Stimulated activated CD4-positive, alpha-beta T cell treated with anti-CD3 and anti-CD28 coated beads, Interleukin-4, amount 100 ng/mL, for 48 hours (primary cell): Measurements from ENCODE around the gene PCNX2.
"Not testable (repeated sequence)": the region's sequence is repeated elsewhere in the genome, so short reads cannot be mapped to it uniquely, and the experiment has no call there.

Experiments used
- DNase-seq, 2 donors: peaks; one replicate each; pipeline ENCODE4 v3.0.0-alpha.2; 2020; ENCODE audit warnings: low read depth in 2 of 2

Gene PCNX2

DNA sequence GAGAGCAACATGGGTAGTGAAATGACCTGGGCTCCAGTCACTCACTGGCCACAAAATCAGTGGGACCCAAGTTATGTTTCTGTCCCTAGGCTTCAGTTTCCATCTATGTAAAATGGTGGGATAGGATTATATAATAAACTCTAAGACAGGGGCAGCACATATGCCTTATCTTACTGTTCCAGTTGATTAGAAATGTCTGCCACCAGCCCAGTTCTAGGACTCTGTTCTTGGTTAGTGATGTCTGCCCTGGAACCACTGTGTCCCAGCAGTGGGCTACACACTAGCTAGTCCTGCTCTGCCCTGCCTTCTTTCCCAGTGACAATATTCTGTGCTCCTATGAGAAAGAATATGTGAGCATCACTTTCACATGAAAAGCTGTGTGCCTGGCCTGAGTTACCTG, 138.3 kb downstream of the PCNX2 start:
- no peak for DNase-seq

DNA sequence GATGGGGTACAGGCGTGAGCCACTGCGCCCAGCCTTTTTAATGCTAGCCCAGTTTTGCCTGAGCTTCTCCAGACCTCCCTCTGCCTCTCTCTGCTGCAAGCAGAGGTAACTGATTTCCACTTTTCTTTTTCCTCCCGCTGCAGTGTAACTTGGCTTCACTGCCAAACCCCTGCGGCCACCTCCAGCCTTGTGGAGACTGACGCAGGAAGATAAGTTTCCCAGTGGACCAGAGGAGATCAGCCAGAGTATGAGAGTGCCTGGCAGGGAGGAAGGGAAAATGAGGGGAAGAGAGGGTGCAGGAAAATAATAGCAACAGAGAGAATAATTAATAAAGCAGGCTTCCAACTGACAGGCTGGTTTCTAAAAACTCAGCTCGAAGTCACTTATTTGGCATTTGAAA, 143.7 kb downstream of the PCNX2 start:
- DNase-seq, result no peak

DNA sequence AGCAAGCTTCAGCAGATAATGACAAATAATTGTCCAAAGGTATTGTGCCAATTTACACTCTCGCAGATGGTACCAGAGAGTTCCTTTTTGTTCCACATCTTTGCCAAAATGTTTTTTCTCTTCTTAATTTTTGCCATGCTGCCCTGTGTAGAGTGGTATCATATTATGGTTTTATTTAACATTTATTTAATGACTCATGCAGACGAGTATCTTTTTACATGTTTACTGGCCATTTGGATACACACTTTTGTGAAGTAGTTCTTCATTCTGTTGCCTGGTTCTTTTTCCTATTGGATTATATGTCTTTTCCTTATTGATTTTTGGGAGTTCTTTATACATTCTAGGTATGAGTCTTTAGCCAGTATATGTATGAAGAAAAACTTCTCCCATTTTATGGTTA, 151.1 kb downstream of the PCNX2 start:
- DNase-seq, result no peak

DNA sequence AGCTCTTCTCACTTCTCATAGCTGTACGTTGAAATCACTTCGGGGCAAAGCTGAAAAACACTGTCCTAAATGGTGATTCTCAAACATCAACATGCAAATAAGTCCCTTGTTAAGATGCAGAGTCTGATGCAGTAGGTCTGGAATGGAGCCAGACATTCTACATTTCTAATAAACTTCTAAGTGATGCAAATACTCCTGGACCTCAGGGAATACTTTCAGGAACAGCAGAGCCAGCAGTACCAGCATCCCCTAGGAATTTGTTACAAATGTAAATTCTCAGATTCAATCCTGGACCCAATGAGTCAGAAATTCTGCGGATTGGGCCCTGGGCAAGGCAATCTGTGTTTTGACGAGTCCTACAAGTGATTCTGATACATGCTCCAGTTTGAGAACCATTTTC, 152.3 kb downstream of the PCNX2 start:
- no peak for DNase-seq

DNA sequence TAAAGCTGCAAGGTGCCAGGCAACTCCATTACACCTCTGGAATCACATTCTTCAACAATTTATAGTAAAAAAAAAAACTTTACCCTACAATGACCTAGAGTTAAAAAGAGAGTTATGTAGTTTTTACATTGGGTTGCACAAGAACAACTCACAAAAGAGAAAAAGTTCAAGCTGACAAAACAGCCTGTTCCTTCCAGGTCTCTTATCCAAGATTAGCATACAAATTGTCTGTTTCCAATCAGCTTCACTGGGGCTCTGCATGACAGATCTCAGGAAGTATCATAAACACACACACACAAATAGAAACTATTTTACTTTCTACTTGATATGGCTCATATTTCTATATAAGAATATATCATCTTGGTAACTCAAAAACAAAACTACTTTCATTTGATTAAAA, 154.6 kb downstream of the PCNX2 start:
- DNase-seq, result no peak

DNA sequence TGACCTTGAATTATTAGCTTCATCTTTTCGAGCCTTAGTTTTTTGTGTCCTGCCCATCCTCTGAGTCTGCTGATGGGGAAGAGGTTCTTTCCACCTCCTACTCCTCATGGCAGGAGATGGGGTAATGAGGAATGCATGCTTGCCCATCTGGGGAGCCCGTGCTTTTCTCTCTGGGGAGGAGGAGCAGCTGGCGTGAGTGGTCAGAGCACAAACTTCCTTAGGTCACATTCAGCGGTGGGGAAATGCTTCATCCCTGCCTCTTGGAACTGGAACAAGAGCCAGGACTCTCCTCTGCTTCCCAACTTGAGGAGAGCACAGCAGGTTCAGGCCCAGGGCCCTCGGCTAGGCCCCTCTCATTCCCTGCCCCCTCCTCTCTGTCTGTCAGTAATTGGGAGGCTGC, 155.0 kb downstream of the PCNX2 start:
- no peak for DNase-seq

DNA sequence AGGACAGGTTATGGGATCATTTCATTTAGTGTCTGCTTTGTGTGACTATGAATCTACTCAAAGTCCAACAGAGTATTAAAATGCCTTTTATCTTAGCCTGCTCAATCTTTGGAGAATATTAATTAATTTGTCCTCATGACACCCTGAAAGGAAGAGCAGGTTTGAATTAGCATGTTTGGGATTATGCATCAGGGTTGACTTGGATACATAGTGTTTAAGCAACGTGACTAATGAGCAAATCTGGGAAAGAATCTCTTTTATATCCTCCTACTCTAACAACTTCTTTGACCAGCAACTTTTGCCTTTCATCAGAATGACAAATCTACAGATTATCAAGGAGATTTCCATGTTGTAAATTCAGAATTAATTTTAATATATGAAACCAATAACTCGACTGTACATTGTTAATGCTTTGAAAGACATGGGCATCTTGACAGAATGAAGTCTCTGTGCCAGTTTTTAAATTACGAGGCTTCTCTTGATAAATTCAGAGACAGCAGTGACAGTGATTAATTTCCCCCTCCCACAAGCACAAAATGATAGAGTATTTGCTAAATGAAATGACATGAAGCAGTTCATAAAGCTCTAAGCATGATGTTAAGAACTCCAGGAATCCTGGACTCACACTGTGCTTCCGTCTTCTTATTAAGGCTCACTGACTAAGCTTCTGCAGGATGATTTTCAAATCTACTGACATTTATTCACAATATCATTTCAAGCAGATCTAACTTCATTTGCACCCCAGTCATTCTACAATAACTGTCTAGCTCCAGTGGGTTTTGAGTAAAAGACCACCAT, 156.5 kb downstream of the PCNX2 start:
- no peak for DNase-seq

DNA sequence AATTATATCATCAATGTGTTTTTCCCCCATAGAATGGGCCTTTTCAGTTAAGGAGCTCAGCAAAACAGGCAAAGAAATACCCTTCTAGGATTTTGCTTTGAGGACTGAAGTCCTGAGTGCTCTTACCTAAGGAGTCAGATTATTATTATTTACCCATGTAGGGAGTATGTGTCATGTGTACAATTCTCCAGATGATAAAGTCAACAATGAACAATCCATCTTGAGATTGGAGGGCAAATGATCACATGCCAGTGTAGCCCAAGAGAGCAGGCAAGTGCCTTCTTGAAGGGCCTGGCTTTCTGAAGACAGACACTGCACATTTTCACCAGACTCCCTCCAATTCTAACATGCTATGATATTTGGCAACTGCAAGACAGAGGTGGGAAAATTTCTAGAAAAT, 159.7 kb downstream of the PCNX2 start:
- DNase-seq, result no peak

DNA sequence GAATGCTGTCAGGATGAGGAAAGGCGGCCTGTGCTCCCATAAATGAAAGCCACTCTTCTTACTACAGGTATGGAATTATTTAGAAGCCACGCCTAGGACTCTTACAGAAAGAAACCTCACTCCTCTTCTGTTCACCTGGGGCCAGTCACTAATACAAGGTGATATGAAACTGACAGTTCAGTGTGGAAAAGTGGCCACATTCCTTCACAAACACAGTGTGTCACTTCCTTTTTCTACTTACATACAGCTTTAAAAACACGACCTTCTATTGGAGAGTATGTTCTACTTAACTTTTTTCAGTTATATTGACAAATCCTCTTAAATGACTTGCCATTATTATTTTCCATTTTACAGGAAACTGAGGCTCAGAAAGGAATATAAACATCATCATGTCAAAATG, 163.1 kb downstream of the PCNX2 start:
- DNase-seq, result no peak

DNA sequence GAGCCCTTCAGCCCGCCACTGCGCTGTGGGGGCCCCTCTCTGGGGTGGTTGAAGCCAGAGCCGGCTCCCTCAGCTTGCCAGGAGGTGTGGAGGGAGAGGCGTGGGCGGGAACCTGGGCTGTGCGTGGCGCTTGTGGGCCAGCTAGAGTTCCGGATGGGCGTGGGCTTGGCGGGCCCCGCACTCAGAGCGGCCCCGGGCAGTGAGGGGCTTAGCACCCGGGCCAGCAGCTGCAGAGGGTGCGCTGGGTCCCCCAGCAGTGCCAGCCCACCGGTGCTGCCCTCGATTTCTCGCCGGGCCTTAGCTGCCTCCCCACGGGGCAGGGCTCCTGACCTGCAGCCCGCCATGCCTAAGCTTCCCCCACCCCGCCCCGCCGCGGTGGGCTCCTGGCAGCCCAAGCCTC, 166.5 kb downstream of the PCNX2 start:
- DNase-seq, result not testable (repeated sequence)

DNA sequence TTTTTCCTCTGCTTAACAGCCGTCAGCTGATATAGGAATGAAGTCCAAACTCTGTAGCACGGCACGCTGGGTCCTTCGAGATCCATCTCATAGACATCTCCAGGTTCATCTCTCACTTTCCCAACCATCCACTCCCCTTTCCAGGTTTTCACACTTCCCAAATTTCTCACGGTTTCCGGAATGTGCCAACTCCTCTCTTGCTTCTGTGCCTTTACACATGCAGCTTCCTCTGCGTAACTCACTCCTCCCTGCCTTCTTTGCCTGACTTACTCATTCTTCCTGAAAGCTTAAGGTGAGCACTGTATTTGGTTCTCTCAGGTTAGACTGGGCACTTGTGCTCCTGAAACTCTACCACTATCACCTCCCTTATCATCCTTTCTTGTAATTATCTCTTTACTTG, 168.4 kb downstream of the PCNX2 start:
- DNase-seq, result no peak

DNA sequence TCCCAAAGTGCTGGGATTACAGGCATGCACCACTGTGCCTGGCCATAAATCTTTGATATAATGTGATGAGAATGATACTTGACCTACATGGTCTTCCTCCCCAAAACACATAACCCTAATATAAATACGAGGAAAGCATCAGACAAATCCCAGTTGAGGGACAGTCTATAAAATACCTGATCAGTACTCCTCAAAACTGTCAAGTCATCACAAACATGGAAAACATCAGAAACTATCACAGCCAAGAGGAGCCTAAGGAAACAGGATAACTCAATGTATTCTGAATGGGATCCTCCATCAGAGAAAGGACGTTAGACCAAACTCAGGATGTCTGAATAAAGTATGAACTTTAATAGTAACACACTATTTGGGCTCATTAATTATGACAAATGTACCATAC, 172.7 kb downstream of the PCNX2 start:
- no peak for DNase-seq

DNA sequence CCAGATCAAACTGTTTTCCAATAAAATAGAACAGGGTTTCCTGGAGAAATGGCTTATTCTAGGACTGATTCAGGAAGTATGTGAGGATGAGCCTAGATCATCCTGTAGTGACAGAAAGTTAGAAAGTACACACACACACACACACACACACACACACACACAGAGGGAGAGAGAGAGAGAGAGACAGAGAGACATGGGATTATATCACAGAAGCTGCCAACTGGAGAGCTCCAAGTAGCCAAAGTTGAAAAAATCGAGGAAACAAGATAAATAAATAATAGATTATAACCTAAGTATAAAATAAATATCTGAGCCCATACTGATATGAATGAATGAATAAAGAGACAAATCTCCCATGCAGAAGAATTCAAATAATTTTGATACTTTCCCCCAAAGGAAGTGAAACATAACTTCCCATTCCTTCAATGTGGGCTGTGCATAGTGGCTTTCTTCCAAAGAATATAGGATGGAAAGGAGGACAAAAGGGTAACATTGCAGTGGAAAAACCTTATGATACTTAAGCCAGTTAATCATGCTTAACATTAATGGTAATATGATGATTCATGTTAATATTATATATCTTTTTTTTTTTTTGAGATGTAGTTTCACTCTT, 173.5 kb downstream of the PCNX2 start:
- no peak for DNase-seq

DNA sequence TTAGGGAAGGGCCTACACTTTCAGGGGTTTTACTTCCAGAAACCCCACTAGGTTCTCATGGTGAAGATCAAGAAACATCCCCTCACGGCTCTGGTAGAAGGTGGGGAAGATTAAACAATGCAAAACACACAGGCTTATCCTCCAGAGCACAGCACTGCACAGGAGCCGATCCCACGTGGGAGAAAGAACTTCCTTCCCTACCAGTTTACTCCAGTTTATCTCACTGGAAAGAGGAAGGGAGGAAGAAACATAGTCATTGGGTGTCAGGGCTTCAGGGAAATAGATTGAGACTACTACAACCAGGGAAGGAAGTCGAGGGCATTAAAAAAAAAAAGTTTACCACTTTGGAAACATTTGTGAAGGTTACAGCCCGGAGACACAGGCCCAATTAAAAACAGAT, 180.7 kb downstream of the PCNX2 start:
- DNase-seq, result no peak

DNA sequence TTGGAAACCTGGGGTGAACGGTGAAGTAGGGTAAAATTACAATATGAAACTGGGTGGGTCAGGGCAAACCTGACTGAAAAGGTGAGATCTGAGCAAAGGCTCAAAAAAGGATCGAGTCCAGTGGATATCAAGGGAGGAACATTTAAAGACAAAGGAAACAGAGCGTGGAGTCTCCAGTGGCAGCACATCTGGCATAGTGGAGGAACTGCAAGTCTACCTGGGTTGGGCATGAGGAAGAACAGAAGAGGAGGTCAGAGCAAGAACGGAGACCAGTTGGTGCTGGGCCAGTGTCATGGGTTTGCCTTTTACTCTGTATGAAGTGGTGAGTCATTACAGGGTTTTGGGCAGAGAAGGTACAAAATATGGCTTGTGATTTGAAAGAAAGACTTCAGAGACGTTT, 181.4 kb downstream of the PCNX2 start:
- DNase-seq, result no peak

DNA sequence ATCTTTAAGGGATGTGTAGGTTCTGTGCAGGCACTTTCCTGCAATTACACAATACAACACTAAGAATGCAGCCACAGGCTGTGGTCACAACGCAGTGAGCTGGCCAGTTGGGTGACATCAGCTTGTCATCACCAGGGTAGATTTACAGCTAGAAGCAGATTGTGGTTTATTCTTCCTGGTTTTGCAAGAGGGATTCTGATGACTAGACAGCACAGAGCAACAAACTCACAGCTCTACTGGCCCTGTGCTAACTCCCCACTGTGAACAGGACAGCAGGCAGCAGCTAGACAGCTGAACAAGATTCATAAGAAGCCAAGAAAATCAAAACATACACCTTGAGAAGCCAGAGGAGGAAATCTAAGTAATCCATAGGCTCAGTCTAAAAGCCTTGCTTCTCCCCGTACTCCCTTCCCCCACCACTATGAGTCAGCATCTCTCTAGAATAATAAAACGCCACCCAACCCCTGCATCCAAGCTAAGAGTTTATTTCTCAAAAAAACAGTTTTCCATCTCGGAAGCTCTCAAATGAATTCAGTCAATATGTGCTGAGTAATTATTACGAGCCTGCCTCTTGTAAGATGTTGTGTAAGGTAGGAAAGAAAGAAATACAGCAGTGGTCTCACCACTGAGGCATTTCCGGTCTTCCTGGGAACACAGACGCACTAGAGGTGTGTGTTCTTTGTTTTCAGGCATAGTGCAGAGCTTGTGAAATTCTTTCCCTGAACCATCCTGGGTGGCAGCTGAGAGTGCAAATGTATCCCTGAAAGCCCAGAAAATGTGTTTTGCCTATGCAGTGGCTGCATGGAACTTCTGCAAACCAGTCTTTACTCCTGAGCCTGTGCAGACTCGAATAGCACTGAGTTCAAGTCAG, 182.3 kb downstream of the PCNX2 start:
- peak in 1 of 2 donors; percentile 12 for DNase-seq

DNA sequence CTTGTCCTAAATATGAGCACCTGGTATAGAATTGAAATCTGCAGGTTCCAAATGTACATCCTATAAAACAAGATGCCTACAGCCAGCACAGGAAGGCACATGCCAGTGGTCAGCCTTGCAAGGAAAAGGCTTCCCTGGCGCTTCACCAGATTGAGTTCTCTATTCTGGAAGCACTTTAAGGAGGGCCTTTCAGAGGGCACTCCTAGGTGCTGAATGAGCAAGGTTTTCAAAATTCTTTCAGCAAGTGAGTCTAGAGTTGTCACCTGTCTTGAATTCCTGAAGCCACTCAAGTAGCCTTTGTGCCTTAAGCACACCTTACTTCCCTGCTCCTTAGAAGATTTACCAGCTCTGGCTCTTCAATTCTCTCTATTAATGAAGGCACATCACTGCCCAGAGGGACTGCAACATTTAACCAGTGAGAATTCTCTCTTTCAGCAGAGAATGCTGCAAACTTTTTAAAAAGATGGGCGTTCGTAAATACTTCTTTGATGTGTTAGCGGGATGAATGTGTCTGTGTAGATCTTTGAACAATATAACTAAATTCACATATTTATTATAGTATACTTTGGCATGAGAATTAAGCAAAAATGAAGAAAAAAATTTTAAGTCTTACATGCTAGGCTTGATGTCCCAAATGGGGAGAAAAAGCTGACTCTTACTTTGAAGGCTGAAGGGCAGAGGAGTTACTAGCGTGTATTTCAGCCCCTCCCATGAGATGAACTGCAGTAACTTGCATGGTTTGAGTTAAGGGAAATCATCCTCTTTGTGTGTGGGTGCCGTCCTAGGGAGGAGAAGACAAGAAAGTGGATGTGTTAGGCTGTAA, 183.1 kb downstream of the PCNX2 start:
- DNase-seq, result no peak

DNA sequence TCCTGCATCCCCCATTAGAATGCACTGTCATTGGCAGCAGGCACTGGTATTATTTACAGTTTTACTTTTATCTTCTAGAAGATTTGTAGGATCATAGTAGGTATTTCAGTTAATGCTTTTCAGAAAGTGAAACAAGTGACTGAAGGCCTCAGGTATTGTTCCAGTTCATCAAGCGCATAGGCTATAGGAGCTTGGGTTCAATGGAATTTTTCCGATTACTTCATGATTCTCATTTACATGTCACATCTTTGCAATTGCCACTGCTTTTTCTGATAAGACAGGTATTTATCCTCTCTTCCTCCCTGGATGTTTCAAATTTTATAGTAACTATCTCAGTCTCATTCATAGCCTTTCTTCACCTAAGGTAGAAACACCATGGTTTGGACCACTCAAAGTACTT, 183.8 kb downstream of the PCNX2 start:
- DNase-seq, result no peak

DNA sequence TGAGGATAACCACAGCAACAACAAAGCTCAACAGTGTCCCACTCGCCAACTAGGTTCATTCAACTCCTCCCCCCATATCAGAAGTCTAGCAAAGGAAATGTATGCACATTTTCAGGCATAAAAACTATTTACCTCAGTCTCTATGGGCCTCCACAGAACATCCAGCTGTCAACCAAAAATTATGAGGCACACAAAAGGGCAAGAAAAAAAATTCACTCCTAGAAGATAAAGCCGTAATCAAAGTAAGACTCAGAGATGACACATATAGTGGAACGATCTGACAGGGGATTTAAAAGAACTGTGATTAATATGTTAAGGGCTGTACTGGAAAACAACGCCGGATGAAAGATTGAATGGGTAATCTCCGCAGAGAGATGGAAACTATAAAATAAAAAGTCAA, 186.4 kb downstream of the PCNX2 start:
- no peak for DNase-seq

DNA sequence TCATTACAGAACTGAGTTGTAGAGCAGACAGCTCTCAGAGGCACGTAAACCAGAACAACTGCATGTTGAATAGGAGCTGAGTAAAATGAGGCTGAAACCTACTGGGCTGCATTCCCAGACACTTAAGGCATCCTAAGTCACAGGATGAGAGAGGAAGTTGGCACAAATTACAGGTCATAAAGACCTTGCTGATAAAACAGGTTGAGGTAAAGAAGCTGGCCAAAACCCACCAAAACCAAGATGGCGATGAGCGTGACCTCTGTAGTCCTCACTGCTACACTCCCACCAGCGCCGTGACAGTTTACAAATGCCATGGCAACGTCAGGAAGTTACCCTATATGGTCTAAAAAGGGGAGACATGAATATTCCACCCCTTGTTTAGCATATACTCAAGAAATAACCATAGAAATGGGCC, 187.8 kb downstream of the PCNX2 start:
- DNase-seq, result not testable (repeated sequence)

DNA sequence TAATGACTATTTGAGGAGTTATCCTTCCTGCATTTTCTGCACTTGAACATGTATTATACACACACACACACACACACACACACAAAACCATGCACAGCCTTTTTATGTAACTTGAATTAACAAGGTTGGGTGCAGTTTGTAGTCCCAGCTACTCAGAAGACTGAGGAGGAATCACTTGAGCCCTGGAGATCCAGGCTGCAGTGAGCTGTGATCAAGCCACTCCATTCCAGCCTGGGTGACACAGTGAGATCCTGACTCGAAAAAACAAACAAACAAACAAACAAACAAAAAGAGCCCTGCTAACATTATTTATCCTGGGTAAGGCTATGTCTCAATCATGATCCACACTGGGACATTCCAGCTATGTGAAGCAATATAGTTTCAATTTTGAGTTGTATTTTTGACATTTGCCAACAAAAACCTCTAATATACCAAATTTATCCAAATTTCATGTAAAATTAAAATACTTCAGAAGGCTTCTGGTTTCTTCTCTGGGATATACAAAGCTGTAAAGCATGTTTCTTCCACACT, 188.3 kb downstream of the PCNX2 start:
- no peak for DNase-seq

DNA sequence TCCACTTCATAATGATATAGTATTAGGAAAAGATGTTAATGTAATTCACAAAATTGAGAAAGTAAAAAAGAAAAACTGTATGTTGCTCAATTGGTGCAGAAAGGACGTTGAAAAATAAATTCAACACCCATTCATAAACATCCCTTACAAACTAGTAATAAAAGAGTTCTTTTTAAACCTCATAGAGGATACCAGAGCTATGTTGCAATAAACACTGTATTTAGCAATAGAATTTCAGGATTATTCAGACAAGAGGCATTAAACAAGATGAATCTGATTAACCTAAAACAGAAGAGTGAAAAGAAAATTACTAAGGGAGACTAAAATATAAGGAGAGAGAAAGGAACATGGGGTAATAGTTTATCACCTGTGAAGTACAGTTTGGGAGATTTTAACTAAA, 190.3 kb downstream of the PCNX2 start:
- DNase-seq, result no peak
